ENCODE data around the gene LAMA3.
"Not testable (repeated sequence)": the region's sequence is repeated elsewhere in the genome, so short reads cannot be mapped to it uniquely, and the experiment has no call there.

The LAMA3 gene

DNA sequence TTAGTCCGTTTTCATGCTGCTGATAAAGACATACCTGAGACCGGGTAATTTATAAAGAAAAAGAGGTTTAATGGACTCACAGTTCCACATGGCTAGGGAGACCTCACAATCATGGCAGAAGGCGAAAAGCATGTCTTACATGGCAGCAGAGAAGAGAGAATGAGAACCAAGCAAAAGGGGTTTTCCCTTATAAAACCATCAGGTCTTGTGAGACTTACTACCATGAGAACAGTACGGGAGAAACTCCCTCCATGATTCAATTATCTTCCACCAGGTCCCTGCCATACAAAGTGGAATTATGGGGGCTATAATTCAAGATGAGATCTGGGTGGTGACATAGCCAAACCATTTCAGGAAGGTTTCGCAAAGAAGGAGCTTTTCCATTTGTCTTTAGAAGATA lies 44.0 kb downstream of the LAMA3 start:
- not testable (repeated sequence) for H3K27ac ChIP-seq (ENCODE audit: low read depth, low read length); H3K9ac ChIP-seq (ENCODE audit: low read depth, low read length); H3K4me3 ChIP-seq (ENCODE audit: low read depth, low read length); H3K27me3 ChIP-seq (ENCODE audit: control insufficient read depth, insufficient read depth, low read length); H3K36me3 ChIP-seq (ENCODE audit: control insufficient read depth, insufficient read depth, low read length); H3K4me1 ChIP-seq (ENCODE audit: control insufficient read depth, insufficient read depth, low read length); H3K9me3 ChIP-seq (ENCODE audit: control insufficient read depth, insufficient read depth, low read length)

- no peaks in the 10 kb centered on the region for H3K4me1 ChIP-seq (ENCODE audit: control insufficient read depth, insufficient read depth, low read length)
- no peaks in the 10 kb centered on the region for H3K36me3 ChIP-seq (ENCODE audit: control insufficient read depth, insufficient read depth, low read length)
- no peak overlapping the region for H3K9ac ChIP-seq (ENCODE audit: low read depth, low read length)
- H3K27me3 ChIP-seq (ENCODE audit: control insufficient read depth, insufficient read depth, low read length), result no peaks in the 10 kb centered on the region
- H3K4me3 ChIP-seq (ENCODE audit: low read depth, low read length), result no peak overlapping the region
- no peak overlapping the region for H3K27ac ChIP-seq (ENCODE audit: low read depth, low read length)
- H3K9me3 ChIP-seq (ENCODE audit: control insufficient read depth, insufficient read depth, low read length), result no peaks in the 10 kb centered on the region
Measured at GRCh38 chr18:23733895-23734294, 44.6 kb downstream of the LAMA3 start.

DNA sequence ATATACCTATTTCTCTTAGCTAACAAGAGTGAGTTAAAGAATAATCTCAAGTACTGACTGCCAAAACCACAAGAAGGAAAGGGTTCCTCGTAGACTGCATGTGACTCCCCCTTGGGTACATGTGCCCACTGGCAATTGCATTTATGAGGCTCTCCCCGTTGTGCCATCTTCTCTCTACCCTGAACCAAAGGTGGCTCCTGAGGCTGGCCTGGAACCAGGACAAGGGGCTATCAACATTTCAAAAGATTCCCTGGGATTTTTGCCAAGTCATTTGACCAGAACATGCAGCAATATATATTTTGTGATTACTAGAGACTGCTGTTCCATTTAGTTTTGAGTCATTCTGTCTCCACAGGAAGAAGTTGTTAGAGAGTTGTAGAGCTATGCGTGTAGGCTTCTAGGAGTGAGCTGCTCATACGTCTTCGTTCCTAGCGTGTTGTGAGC lies 45.8 kb downstream of the LAMA3 start:
- Histone ChIP-seq H3K27ac (ENCODE audit: low read depth, low read length) (no peak overlapping the region), H3K36me3 (ENCODE audit: control insufficient read depth, insufficient read depth, low read length) (no peaks in the 10 kb centered on the region), H3K4me1 (ENCODE audit: control insufficient read depth, insufficient read depth, low read length) (no peaks in the 10 kb centered on the region), H3K27me3 (ENCODE audit: control insufficient read depth, insufficient read depth, low read length) (no peaks in the 10 kb centered on the region), H3K9ac (ENCODE audit: low read depth, low read length) (no peak overlapping the region), H3K9me3 (ENCODE audit: control insufficient read depth, insufficient read depth, low read length) (no peaks in the 10 kb centered on the region), H3K4me3 (ENCODE audit: low read depth, low read length) (no peak overlapping the region)

DNA sequence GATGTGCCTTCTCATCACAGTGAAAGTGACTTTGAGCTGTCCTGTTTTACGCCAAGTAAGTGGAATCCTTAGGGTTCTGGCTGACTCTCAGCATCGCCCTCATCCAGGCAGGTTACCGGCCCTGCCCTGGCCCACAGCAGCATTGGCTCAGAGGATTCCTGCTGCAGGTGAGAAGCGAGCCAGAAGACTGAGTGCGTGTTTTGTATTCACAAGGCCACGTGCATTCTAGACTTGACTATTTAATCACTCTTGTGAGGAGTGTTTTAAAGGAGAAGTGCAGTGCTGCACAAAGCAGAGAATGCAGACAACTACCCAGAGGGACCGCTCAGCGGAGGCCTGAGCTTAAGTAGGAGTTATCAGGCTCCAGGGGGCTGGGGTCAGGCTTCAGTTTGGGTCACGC lies 48.3 kb downstream of the LAMA3 start:
- Histone ChIP-seq H3K9ac (ENCODE audit: low read depth, low read length) (no peak overlapping the region), H3K27ac (ENCODE audit: low read depth, low read length) (no peak overlapping the region), H3K4me1 (ENCODE audit: control insufficient read depth, insufficient read depth, low read length) (no peaks in the 10 kb centered on the region), H3K4me3 (ENCODE audit: low read depth, low read length) (no peak overlapping the region), H3K36me3 (ENCODE audit: control insufficient read depth, insufficient read depth, low read length) (no peaks in the 10 kb centered on the region), H3K27me3 (ENCODE audit: control insufficient read depth, insufficient read depth, low read length) (no peaks in the 10 kb centered on the region), H3K9me3 (ENCODE audit: control insufficient read depth, insufficient read depth, low read length) (no peaks in the 10 kb centered on the region)

DNA sequence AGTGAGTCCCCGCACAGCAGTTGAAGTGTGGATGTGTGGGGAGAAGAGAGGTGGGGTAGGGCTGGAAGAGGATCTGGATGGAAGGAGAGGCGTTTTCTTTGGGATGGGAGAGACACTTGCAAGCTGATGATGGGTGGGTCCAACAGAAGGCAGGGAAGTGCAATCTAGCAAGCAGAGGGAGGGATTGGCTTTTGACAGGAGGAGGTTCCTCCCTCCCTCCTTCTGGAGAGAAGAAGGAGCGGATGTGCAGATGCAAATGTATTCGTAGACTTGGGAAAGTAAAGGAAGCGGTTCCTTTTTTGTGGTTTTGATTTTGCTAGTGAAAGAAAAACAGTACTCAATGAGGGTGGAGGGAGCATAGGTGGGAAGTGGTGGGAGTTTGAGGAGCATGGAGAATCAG lies 48.9 kb downstream of the LAMA3 start:
- H3K9me3 ChIP-seq (ENCODE audit: control insufficient read depth, insufficient read depth, low read length), result no peaks in the 10 kb centered on the region
- no peaks in the 10 kb centered on the region for H3K36me3 ChIP-seq (ENCODE audit: control insufficient read depth, insufficient read depth, low read length)
- no peak overlapping the region for H3K9ac ChIP-seq (ENCODE audit: low read depth, low read length)
- H3K4me1 ChIP-seq (ENCODE audit: control insufficient read depth, insufficient read depth, low read length), result no peaks in the 10 kb centered on the region
- H3K27ac ChIP-seq (ENCODE audit: low read depth, low read length), result no peak overlapping the region
- H3K4me3 ChIP-seq (ENCODE audit: low read depth, low read length), result no peak overlapping the region
- H3K27me3 ChIP-seq (ENCODE audit: control insufficient read depth, insufficient read depth, low read length), result no peaks in the 10 kb centered on the region

DNA sequence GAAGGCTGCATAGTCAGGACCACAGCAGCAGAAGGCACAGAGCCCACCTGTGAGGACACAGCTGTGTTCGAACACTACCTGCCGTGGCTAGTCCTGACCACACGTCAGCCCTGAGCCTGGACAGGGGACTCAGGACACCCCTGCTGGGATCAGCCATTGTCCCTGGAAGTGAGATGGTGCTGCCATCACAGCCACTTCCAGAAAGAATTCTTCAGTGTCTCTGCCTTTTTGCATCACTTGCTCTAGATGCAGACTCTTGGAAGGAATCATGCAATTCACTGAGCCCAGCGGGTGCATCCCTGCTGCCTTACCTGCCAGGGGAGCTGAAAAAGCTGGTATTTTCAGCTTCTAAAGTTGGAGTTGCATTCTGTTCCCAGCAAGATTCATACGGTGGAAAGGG lies 49.3 kb downstream of the LAMA3 start:
- Histone ChIP-seq H3K9ac (ENCODE audit: low read depth, low read length) (no peak overlapping the region), H3K4me3 (ENCODE audit: low read depth, low read length) (no peak overlapping the region), H3K36me3 (ENCODE audit: control insufficient read depth, insufficient read depth, low read length) (no peaks in the 10 kb centered on the region), H3K9me3 (ENCODE audit: control insufficient read depth, insufficient read depth, low read length) (no peaks in the 10 kb centered on the region), H3K27me3 (ENCODE audit: control insufficient read depth, insufficient read depth, low read length) (no peaks in the 10 kb centered on the region), H3K4me1 (ENCODE audit: control insufficient read depth, insufficient read depth, low read length) (no peaks in the 10 kb centered on the region), H3K27ac (ENCODE audit: low read depth, low read length) (no peak overlapping the region)

DNA sequence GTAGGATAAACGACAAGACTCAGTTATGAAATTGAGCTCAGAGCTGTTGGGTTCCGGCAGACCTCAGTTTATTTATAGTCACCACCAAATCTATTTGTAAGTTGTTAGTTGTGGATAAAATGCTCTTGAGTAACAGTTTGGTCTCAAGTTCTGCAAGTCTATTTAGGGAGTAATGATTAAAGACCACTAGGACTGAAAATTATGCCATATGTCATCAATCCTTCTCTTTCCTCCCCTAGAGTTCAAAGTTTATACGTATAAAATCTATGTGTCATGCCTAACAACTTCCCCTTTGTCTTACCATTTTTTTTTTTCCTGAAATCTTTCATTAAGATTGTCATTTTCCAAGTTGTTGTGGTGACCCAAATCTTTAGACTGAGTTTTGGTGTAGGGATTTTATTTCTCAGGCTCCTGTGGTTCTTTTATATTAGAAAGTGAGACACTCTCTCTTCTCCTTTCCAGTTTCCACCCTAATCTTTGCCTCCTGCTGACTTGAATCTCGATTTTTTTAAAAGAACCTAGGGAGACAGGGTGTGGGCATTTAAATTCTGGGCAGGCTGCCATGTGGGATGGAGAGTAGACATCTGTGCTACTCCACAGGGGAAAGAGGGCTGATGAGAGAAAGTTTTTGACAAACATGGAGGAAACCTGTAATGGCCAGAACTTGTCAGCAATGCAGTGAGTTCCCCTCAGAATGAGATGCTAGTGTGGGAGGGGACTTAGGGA lies 51.0 kb downstream of the LAMA3 start:
- Histone ChIP-seq H3K27me3 (ENCODE audit: control insufficient read depth, insufficient read depth, low read length) (no peaks in the 10 kb centered on the region), H3K27ac (ENCODE audit: low read depth, low read length) (no peak overlapping the region), H3K4me1 (ENCODE audit: control insufficient read depth, insufficient read depth, low read length) (no peaks in the 10 kb centered on the region), H3K4me3 (ENCODE audit: low read depth, low read length) (no peak overlapping the region), H3K9ac (ENCODE audit: low read depth, low read length) (no peak overlapping the region), H3K36me3 (ENCODE audit: control insufficient read depth, insufficient read depth, low read length) (no peaks in the 10 kb centered on the region), H3K9me3 (ENCODE audit: control insufficient read depth, insufficient read depth, low read length) (no peaks in the 10 kb centered on the region)

- H3K9me3 ChIP-seq (ENCODE audit: control insufficient read depth, insufficient read depth, low read length); H3K36me3 ChIP-seq (ENCODE audit: control insufficient read depth, insufficient read depth, low read length); H3K9ac ChIP-seq (ENCODE audit: low read depth, low read length); H3K4me3 ChIP-seq (ENCODE audit: low read depth, low read length); H3K27me3 ChIP-seq (ENCODE audit: control insufficient read depth, insufficient read depth, low read length); H3K4me1 ChIP-seq (ENCODE audit: control insufficient read depth, insufficient read depth, low read length); H3K27ac ChIP-seq (ENCODE audit: low read depth, low read length): not testable (repeated sequence)
Measured at GRCh38 chr18:23741967-23742366, 52.7 kb downstream of the LAMA3 start.

DNA sequence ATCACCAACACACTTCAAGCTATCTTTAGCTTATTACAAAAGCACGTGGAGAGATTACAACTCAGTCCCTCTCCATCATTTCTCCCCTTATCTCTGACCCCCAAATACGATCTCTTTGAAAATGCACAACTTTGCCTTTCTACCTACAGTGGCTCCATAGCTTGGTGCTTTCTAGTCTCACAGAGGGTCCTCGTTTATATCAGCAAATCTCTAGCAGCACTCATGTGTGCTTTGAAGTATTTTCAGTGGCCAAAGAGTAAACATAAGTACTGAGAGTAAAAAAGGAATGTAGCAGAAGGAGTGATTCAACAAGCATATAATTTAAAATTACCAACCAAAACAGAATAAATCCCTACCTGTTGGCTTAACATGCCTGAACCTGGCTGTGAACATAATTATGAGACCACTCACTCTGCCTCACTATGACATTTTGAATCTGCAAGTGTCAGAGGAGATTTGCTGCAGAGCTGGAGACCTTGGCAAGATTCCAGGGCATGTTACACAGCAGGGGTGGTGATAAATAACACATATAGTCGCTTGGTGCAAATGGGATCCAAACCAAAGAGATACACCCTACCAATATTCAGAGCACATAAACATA lies 54.6 kb downstream of the LAMA3 start:
- H3K4me3 ChIP-seq (ENCODE audit: low read depth, low read length), result no peak overlapping the region
- H3K36me3 ChIP-seq (ENCODE audit: control insufficient read depth, insufficient read depth, low read length), result no peaks in the 10 kb centered on the region
- no peaks in the 10 kb centered on the region for H3K4me1 ChIP-seq (ENCODE audit: control insufficient read depth, insufficient read depth, low read length)
- H3K27me3 ChIP-seq (ENCODE audit: control insufficient read depth, insufficient read depth, low read length), result no peaks in the 10 kb centered on the region
- no peak overlapping the region for H3K27ac ChIP-seq (ENCODE audit: low read depth, low read length)
- H3K9ac ChIP-seq (ENCODE audit: low read depth, low read length), result no peak overlapping the region
- H3K9me3 ChIP-seq (ENCODE audit: control insufficient read depth, insufficient read depth, low read length), result no peaks in the 10 kb centered on the region

GRCh38 chr18:23745366-23745765 lies 56.1 kb downstream of the LAMA3 start:
- Histone ChIP-seq H3K36me3 (ENCODE audit: control insufficient read depth, insufficient read depth, low read length) (no peaks in the 10 kb centered on the region), H3K4me1 (ENCODE audit: control insufficient read depth, insufficient read depth, low read length) (no peaks in the 10 kb centered on the region), H3K4me3 (ENCODE audit: low read depth, low read length) (no peak overlapping the region), H3K27me3 (ENCODE audit: control insufficient read depth, insufficient read depth, low read length) (no peaks in the 10 kb centered on the region; the same call in 1 of the 2 replicates), H3K9ac (ENCODE audit: low read depth, low read length) (no peak overlapping the region), H3K9me3 (ENCODE audit: control insufficient read depth, insufficient read depth, low read length) (no peaks in the 10 kb centered on the region), H3K27ac (ENCODE audit: low read depth, low read length) (no peak overlapping the region)

DNA sequence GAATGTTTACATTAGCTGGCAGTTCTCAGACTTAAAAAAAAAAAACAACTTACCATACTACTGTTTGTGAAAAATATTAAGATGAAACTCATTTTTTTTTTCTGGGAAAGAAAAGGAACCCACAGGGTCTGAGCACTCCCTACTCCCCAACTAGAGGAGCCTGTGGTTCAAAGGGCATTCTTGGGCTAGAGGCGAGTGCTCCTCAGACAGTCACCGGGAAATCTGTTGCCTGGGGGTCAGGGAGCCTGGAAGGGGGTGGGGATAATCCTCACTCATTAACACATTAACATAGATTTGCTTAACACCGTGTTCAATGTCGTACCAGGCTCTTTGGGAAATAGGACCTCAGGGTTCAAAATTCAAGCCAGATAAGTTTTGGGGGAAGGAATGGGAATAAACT lies 57.6 kb downstream of the LAMA3 start:
- Histone ChIP-seq H3K4me3 (ENCODE audit: low read depth, low read length) (no peak overlapping the region), H3K4me1 (ENCODE audit: control insufficient read depth, insufficient read depth, low read length) (no peaks in the 10 kb centered on the region), H3K9ac (ENCODE audit: low read depth, low read length) (no peak overlapping the region), H3K27me3 (ENCODE audit: control insufficient read depth, insufficient read depth, low read length) (no peaks in the 10 kb centered on the region; the same call in 1 of the 2 replicates), H3K36me3 (ENCODE audit: control insufficient read depth, insufficient read depth, low read length) (no peaks in the 10 kb centered on the region), H3K27ac (ENCODE audit: low read depth, low read length) (no peak overlapping the region), H3K9me3 (ENCODE audit: control insufficient read depth, insufficient read depth, low read length) (no peaks in the 10 kb centered on the region)

All from HUES48 (cell line).